Right lobe of liver (tissue), 4 donors: ENCODE measurements around the gene ZNF692.

Experiments
- POLR2A ChIP-seq: fragments of 450-650 bp; IDR thresholded peaks from one replicate; pipeline ENCODE4 v1.6.1; 2017; ENCODE audit warnings: antibody characterized with exemption, mild to moderate bottlenecking
- TF ChIP-seq, protein P1 (sequence below), 4 donors: fragments of 200-600 bp in 3 of 4; fragments of 450-650 bp in 1 of 4; IDR thresholded peaks; one replicate each; pipeline versions ENCODE4 v1.5.1 to v1.8.0; 2016 to 2022; ENCODE audit warnings: antibody characterized with exemption in 4 of 4, mild to moderate bottlenecking in 2 of 4
- donor health status: DM: no; HTN: no; CAD: no.
- donor health status: DM: no; HTN: no; CAD: no.
- donor health status: DM: no; HTN: yes; CAD: no.

DNA sequence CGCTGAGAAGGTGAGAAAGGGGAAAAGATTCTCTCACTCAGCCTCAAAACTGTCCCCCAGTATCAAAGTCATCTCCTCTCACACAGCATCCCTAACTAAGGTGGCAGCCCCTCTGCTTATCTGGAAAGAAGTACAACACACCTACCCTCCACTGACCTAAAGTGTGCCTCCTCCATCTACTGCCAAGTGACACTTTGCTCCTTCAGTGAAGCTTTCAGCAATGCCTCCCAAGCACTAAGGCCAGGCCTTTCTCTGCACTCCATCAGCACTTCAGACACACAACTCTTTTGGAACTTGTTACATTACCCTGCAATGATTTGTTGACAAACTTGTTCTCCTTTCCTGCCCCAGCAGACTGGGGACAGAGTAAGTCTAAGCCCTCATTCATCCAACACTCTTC, 34.6 kb downstream of the ZNF692 start:
- no peak for TF ChIP-seq POLR2A
- TF ChIP-seq, protein P1, sequence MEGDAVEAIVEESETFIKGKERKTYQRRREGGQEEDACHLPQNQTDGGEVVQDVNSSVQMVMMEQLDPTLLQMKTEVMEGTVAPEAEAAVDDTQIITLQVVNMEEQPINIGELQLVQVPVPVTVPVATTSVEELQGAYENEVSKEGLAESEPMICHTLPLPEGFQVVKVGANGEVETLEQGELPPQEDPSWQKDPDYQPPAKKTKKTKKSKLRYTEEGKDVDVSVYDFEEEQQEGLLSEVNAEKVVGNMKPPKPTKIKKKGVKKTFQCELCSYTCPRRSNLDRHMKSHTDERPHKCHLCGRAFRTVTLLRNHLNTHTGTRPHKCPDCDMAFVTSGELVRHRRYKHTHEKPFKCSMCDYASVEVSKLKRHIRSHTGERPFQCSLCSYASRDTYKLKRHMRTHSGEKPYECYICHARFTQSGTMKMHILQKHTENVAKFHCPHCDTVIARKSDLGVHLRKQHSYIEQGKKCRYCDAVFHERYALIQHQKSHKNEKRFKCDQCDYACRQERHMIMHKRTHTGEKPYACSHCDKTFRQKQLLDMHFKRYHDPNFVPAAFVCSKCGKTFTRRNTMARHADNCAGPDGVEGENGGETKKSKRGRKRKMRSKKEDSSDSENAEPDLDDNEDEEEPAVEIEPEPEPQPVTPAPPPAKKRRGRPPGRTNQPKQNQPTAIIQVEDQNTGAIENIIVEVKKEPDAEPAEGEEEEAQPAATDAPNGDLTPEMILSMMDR (IDR thresholded peaks at IDR 0.05): no peak
